ENCODE results near the gene CT45A5. TPM values are rescaled to one million over a fixed set of nuclear protein-coding genes. Genes with fewer than 3 reads are reported as not detected.
"Not testable (repeated sequence)": the region's sequence is repeated elsewhere in the genome, so short reads cannot be mapped to it uniquely, and the experiment has no call there.

CT45A5 gene
- total RNA-seq, result not detected

DNA sequence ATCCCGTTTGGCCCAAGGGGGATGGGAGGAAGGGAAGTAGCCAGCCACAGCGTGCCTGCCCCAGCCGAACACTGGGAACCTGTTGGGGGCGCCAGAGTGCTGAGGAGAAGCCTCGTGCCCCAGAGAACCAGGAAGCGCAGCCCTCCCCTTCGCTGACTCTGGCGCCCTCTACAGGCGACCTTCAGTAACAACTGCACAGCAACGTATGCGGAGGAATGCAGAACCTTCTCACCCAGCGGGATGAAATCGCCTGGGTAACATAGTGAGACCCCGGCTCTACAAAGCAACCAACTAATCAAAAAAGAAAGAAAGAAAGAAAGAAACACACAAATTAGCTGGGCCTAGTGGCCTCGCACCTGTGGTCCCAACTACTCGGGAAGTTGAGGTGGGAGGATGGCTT, at the start of gene CT45A5:
TSS of gene CT45A5 (minus strand) at position 101 of the 400 bp plus-strand sequence. CDS start 3,774 bp downstream, outside the sequence.
- not testable (repeated sequence) for ATAC-seq (ENCODE audit: low FRiP score)

DNA sequence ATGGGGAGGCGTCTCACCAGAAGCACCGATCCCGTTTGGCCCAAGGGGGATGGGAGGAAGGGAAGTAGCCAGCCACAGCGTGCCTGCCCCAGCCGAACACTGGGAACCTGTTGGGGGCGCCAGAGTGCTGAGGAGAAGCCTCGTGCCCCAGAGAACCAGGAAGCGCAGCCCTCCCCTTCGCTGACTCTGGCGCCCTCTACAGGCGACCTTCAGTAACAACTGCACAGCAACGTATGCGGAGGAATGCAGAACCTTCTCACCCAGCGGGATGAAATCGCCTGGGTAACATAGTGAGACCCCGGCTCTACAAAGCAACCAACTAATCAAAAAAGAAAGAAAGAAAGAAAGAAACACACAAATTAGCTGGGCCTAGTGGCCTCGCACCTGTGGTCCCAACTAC, 34.6 kb upstream of the CT45A5 start, which contains the start of gene CT45A2:
TSS of gene CT45A2 (minus strand) at position 101 of the 400 bp plus-strand sequence. CDS start 3,747 bp downstream, outside the sequence.
- not testable (repeated sequence) for ATAC-seq (ENCODE audit: low FRiP score); DNase-seq (ENCODE audit: low spot score)

More for the DNA sequence above, at the start of gene CT45A5:
- not testable (repeated sequence) for DNase-seq (ENCODE audit: low spot score)

GRCh38 chrX:135802687-135803086, 17.4 kb upstream of the CT45A5 start, which contains the start of gene CT45A6:
Gene CT45A6, minus strand, starts transcription at chrX:135802787. Its CDS starts 3,794 bp downstream, at chrX:135798993.
- ATAC-seq (ENCODE audit: low FRiP score); DNase-seq (ENCODE audit: low spot score): not testable (repeated sequence)

DNA sequence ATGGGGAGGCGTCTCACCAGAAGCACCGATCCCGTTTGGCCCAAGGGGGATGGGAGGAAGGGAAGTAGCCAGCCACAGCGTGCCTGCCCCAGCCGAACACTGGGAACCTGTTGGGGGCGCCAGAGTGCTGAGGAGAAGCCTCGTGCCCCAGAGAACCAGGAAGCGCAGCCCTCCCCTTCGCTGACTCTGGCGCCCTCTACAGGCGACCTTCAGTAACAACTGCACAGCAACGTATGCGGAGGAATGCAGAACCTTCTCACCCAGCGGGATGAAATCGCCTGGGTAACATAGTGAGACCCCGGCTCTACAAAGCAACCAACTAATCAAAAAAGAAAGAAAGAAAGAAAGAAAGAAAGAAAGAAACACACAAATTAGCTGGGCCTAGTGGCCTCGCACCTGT, 17.2 kb downstream of the CT45A5 start, which contains the start of gene CT45A3:
TSS of gene CT45A3 (minus strand) at position 101 of the 400 bp plus-strand sequence. CDS start 3,747 bp downstream, outside the sequence.
- ATAC-seq (ENCODE audit: low FRiP score), result not testable (repeated sequence)

GRCh38 chrX:135744739-135745138, 40.6 kb downstream of the CT45A5 start:
- DNase-seq (ENCODE audit: low spot score); ATAC-seq (ENCODE audit: low FRiP score): not testable (repeated sequence)

More for the DNA sequence above, 17.2 kb downstream of the CT45A5 start, which contains the start of gene CT45A3:
- not testable (repeated sequence) for DNase-seq (ENCODE audit: low spot score)

DNA sequence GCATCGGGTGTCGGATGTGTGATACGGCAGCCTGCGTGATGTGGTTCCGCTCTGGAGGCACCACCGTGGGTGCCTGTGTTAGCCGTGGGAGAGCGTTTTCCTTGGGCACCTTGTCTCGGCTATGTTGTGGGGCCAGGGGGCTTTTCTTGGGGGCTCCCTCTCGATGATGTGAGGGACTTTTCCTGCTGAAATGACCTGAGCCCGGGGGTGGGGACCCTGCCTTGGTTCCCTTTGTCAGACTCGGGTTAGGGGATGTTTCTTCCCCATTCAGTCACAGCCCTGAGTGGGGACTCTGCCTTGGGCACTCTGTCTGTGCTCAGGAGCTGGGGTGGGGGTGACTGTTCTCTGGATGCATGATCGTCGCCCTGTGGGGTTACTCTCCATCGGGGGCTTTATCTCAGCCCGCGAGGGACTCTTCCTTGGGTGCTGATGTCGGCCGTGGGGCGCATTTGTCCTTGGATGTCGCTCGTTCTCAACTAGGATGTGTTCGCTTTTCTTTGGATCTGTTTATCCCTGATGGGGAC, 44.0 kb downstream of the CT45A5 start:
- DNase-seq (ENCODE audit: low spot score) (no peak), ATAC-seq (ENCODE audit: low FRiP score) (no peak)
- no peak for TF ChIP-seq CTCF (IDR thresholded peaks at IDR 0.05)

DNA sequence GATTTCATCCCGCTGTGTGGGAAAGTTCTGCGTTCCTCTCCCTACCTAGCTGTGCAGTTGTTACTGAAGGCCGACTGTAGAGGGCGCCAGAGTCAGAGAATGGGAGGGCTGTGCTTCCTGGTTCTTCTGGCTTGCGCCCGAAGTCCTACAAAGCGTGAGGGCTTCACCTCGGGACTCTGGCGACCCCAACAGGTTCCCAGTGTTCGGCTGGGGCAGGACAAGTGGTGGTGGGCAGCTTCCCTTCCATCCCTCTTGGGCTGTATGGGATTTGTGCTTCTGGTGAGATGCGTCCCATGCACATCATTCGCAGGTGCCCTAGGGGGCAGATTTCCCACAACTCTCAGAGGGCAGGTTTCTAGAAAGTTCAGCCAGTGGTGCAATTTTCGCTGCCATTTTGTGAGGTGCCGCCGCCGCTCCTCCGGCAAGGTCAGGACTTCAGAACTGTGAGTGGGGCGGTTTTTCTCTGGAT, 44.6 kb downstream of the CT45A5 start:
- DNase-seq (ENCODE audit: low spot score), result no peak
- no peak for ATAC-seq (ENCODE audit: low FRiP score)
- no peak for TF ChIP-seq CTCF (IDR thresholded peaks at IDR 0.05)

DNA sequence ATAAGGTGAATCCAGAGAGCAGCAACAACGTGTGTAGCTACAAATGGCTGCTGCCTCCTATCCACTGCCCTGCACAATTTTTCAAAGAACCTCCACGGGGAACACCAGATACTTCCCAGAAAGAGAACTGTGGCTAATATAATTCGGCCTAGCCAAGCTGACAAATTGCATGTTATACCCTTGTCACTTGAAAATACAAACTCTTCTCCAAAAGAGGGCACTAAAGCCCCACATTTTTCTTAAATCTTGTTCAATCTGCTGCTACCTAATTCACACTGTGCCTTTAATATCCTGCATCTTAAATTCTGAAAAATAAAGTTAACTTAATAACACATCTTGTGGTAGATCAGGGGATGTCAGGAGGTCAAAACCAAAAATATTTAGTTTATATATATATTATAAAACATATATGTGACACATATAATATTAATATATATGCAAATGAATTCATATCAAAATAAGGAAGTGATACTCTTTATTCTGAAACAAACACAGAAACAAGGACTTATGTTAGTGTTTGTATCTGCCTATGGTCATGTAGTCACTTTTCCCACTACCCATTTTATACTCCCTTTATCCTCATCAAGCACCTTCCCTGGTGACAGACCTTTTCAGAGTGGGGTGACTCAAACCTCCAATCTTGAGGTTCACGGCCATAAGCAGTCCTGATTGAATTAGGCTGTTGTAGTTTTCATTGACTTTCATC, 47.8 kb downstream of the CT45A5 start:
- ATAC-seq (ENCODE audit: low FRiP score) (no peak), DNase-seq (ENCODE audit: low spot score) (no peak)
- no peak for TF ChIP-seq CTCF (IDR thresholded peaks at IDR 0.05)

- not testable (repeated sequence) for DNase-seq (ENCODE audit: low spot score)
Observed at GRCh38 chrX:135734666-135735065, 50.6 kb downstream of the CT45A5 start.

More at GRCh38 chrX:135734666-135735065, 50.6 kb downstream of the CT45A5 start:
- not testable (repeated sequence) for ATAC-seq (ENCODE audit: low FRiP score)

Other genes starting within 250 kb of the CT45A5 start
- not detected for gene CT45A1, start 71.9 kb downstream of the CT45A5 start, total RNA-seq
- gene CT45A3, start 17.3 kb downstream of the CT45A5 start, total RNA-seq, result not detected
- not detected for gene CT45A6, start 17.3 kb upstream of the CT45A5 start, total RNA-seq
- not detected for gene CT45A2, start 34.5 kb upstream of the CT45A5 start, total RNA-seq
- gene CT45A7, start 51.8 kb upstream of the CT45A5 start, total RNA-seq, result not detected
- gene CT45A8, start 69.0 kb upstream of the CT45A5 start, total RNA-seq, result not detected
- gene CT45A9, start 86.3 kb upstream of the CT45A5 start, total RNA-seq, result not detected
- gene CT45A10, start 107.9 kb upstream of the CT45A5 start, total RNA-seq, result not detected
- gene SAGE1, start 108.2 kb upstream of the CT45A5 start, total RNA-seq, result not detected
- 10 to 100 TPM; 24.1 to 30.6 (median 25.4) TPM for gene MMGT1, start 188.5 kb upstream of the CT45A5 start, total RNA-seq
- gene SLC9A6, start 199.9 kb upstream of the CT45A5 start, total RNA-seq, result 10 to 100 TPM in 3 of 4 donors, 1 to 10 TPM in 1; 9.5 to 18.6 (median 10.8) TPM

Measured in omental fat pad (tissue), 4 donors.